Inferior parietal cortex (tissue), 1 donor: ENCODE measurements around the gene RBP7.

Experiments
- DNase-seq: peaks from one replicate; pipeline ENCODE4 v3.0.0-alpha.2; 2016; ENCODE audit errors: extremely low spot score

The RBP7 gene

GRCh38 chr1:10065344-10065685 lies 68.3 kb downstream of the RBP7 start:
- DNase-seq = peak; percentile 44
